ENCODE measurements around the gene DAB2IP.

DNA sequence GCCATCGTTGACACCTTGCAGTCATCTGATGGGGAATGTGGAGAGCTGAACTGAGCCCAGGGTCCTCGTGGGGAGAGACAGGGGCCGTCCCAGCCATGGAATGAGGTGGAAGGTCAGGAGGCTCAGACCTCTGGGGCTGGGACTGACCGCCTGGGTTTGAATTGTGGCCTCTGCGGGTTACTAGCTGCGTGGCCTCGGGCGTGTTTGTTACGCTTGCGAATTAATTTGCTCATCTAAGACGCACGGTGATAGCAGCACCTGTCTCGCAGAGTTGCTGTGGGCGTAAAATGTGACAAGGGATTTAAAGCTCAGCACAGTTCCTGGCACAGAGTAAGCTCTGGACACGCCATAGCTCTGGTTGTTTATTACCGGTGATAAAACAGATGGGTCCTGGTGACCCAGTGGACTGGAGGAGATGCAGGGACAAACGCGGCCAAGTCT, 19.4 kb upstream of the DAB2IP start:
- TF ChIP-seq EZH2 (IDR thresholded peaks at IDR 0.05; ENCODE audit: borderline replicate concordance, low read length) = no peak
- TF ChIP-seq, protein P1, sequence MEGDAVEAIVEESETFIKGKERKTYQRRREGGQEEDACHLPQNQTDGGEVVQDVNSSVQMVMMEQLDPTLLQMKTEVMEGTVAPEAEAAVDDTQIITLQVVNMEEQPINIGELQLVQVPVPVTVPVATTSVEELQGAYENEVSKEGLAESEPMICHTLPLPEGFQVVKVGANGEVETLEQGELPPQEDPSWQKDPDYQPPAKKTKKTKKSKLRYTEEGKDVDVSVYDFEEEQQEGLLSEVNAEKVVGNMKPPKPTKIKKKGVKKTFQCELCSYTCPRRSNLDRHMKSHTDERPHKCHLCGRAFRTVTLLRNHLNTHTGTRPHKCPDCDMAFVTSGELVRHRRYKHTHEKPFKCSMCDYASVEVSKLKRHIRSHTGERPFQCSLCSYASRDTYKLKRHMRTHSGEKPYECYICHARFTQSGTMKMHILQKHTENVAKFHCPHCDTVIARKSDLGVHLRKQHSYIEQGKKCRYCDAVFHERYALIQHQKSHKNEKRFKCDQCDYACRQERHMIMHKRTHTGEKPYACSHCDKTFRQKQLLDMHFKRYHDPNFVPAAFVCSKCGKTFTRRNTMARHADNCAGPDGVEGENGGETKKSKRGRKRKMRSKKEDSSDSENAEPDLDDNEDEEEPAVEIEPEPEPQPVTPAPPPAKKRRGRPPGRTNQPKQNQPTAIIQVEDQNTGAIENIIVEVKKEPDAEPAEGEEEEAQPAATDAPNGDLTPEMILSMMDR (IDR thresholded peaks at IDR 0.05; ENCODE audit: low read length) = no peak

All from OCI-LY1 (cell line).